Neural progenitor cell (in vitro differentiated cells): ENCODE results near the gene SIL1. TPM values are rescaled to one million over a fixed set of nuclear protein-coding genes. Genes with fewer than 3 reads are reported as not detected.

Experiments used
- DNase-seq: peaks from one replicate; pipeline ENCODE4 v3.0.0-alpha.2; 2016; ENCODE audit warnings: low spot score
- H2AFZ ChIP-seq: fragments of 200-600 bp; sonication (generic); replicated peaks from 2 replicates; pipeline ENCODE4 v1.6.1; 2016; ENCODE audit warnings: antibody characterized with exemption
- H3F3A ChIP-seq: fragments of 200-600 bp; sonication (generic); 2 replicates; pipeline ENCODE4 v1.6.1; 2016; ENCODE audit warnings: antibody characterized with exemption, low read depth
- H3K27ac ChIP-seq: fragments of 200-600 bp; sonication (generic); 2 replicates; pipeline ENCODE4 v1.5.1; 2016; ENCODE audit warnings: mild to moderate bottlenecking
- H3K27me3 ChIP-seq: fragments of 200-600 bp; sonication (generic); 2 replicates; pipeline ENCODE4 v1.6.1; 2016; ENCODE audit warnings: mild to moderate bottlenecking, moderate library complexity
- H3K36me3 ChIP-seq: fragments of 200-600 bp; sonication (generic); 2 replicates; pipeline ENCODE4 v1.5.1; 2016
- H3K4me1 ChIP-seq: fragments of 200-600 bp; sonication (generic); 2 replicates; pipeline ENCODE4 v1.6.1; 2016; ENCODE audit warnings: mixed run types
- H3K4me2 ChIP-seq: fragments of 200-600 bp; sonication (generic); 2 replicates; pipeline ENCODE4 v1.6.1; 2016
- H3K4me3 ChIP-seq: fragments of 200-600 bp; sonication (generic); 2 replicates; pipeline ENCODE4 v1.5.1; 2016
- H3K79me2 ChIP-seq: fragments of 200-600 bp; sonication (generic); 2 replicates; pipeline ENCODE4 v1.6.1; 2016; ENCODE audit warnings: low read depth
- H3K9ac ChIP-seq: fragments of 200-600 bp; sonication (generic); 2 replicates; pipeline ENCODE4 v1.6.1; 2016
- H3K9me3 ChIP-seq: fragments of 200-600 bp; sonication (generic); 2 replicates; pipeline ENCODE4 v1.5.1; 2016; ENCODE audit warnings: low read depth
- H4K20me1 ChIP-seq: fragments of 200-600 bp; sonication (generic); 2 replicates; pipeline ENCODE4 v1.6.1; 2016; ENCODE audit warnings: low read depth
- H3K27ac Mint-ChIP-seq: 3 replicates; pipeline ENCODE4 v1.8.0; 2021; ENCODE audit warnings: mixed read lengths
- H3K27me3 Mint-ChIP-seq: 2 replicates; pipeline ENCODE4 v1.8.0; 2022; ENCODE audit warnings: low read depth, mild to moderate bottlenecking, inconsistent platforms, moderate library complexity, mixed read lengths; ENCODE audit not compliant: insufficient read depth
- H3K36me3 Mint-ChIP-seq: 3 replicates; pipeline ENCODE4 v1.8.0; 2021; ENCODE audit warnings: mixed read lengths
- H3K4me1 Mint-ChIP-seq: 3 replicates; pipeline ENCODE4 v1.8.0; 2021; ENCODE audit warnings: mixed read lengths
- H3K4me3 Mint-ChIP-seq: 3 replicates; pipeline ENCODE4 v1.8.0; 2021; ENCODE audit warnings: mild to moderate bottlenecking, moderate library complexity, mixed read lengths
- H3K9me3 Mint-ChIP-seq: 3 replicates; pipeline ENCODE4 v1.8.0; 2020; ENCODE audit warnings: mixed read lengths
- EZH2 ChIP-seq: fragments of 200-600 bp; sonication (generic); IDR thresholded peaks from 2 replicates; pipeline ENCODE4 v1.6.1; 2017; ENCODE audit warnings: antibody characterized with exemption, mild to moderate bottlenecking, moderate library complexity
- EZH2phosphoT487 ChIP-seq: fragments of 200-600 bp; sonication (generic); IDR thresholded peaks from 2 replicates; pipeline ENCODE4 v1.6.1; 2017; ENCODE audit warnings: antibody characterized with exemption
- total RNA-seq: library from RNA; depleted of rRNA; stranded (reverse); fragments of >200 nt; gene quantifications from 2 replicates; pipeline ENCODE4 v1.2.3, GENCODE V29; 2015; ENCODE audit warnings: low replicate concordance
- TF ChIP-seq, protein P1 (sequence below): fragments of 200-600 bp; sonication (generic); IDR thresholded peaks from 2 replicates; pipeline ENCODE4 v1.5.1; 2017; ENCODE audit warnings: antibody characterized with exemption, mild to moderate bottlenecking

SIL1 gene
- total RNA-seq, 1 donor from 2014 or later: 5.5 TPM

DNA sequence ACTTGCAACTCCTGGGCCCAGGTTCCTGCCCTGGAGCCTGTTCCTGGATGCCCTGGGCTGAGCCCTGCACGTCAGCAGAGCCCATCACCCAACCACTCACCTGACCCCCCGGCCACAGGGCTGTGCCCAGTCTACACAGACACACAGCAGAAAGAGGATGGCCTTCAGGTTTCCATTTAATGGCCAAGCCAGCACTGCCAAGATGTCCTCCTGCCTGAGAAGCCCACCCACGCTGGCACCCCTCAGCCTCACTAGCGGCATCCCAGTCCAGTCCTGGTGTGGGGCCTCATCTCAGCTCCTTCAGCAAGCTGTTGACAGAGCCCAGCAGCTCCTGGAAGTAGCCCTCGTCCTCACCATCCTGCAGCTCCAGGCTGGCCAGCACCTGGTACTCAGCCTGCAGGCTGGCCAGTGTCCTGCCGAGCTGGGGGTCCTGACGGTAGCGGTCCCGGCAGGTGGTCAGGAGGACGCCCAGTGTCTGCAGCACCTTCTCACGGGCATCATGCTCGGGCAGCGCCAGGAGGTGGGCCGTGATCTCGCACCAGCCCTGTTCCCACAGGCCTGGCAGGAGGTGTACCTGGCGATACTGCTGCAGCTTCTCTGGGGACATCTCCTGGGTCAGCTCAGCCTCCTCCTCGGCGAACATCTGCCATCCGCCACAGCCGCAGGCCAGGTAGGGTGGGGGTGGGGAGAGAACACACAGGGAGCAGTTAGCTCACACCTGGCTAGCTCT is 251.2 kb downstream of the SIL1 start:
- Histone ChIP-seq H3K9me3 (no peaks in the 10 kb centered on the region), H3K4me1 (peaks cover 58% of the 10 kb centered on the region), H3K27ac (no peak overlapping the region), H3K4me3 (no peak overlapping the region), H3K4me2 (no peak overlapping the region), H4K20me1 (peaks cover 4% of the 10 kb centered on the region), H3K79me2 (no peaks in the 10 kb centered on the region), H3K27me3 (no peaks in the 10 kb centered on the region), H2AFZ (no peak overlapping the region), H3K9ac (no peak overlapping the region), H3F3A (peaks cover 17% of the 10 kb centered on the region), H3K36me3 (no peaks in the 10 kb centered on the region)
- TF ChIP-seq EZH2 (no peak), EZH2phosphoT487 (no peak)
- TF ChIP-seq, protein P1, sequence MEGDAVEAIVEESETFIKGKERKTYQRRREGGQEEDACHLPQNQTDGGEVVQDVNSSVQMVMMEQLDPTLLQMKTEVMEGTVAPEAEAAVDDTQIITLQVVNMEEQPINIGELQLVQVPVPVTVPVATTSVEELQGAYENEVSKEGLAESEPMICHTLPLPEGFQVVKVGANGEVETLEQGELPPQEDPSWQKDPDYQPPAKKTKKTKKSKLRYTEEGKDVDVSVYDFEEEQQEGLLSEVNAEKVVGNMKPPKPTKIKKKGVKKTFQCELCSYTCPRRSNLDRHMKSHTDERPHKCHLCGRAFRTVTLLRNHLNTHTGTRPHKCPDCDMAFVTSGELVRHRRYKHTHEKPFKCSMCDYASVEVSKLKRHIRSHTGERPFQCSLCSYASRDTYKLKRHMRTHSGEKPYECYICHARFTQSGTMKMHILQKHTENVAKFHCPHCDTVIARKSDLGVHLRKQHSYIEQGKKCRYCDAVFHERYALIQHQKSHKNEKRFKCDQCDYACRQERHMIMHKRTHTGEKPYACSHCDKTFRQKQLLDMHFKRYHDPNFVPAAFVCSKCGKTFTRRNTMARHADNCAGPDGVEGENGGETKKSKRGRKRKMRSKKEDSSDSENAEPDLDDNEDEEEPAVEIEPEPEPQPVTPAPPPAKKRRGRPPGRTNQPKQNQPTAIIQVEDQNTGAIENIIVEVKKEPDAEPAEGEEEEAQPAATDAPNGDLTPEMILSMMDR: no peak
- Mint-ChIP-seq H3K4me3 (no peak overlapping the region), H3K4me1 (peaks cover 72% of the 10 kb centered on the region), H3K9me3 (no peaks in the 10 kb centered on the region), H3K27ac (peak overlapping the region; percentile 76), H3K27me3 (peaks cover 17% of the 10 kb centered on the region), H3K36me3 (no peaks in the 10 kb centered on the region)
- DNase-seq: no peak

DNA sequence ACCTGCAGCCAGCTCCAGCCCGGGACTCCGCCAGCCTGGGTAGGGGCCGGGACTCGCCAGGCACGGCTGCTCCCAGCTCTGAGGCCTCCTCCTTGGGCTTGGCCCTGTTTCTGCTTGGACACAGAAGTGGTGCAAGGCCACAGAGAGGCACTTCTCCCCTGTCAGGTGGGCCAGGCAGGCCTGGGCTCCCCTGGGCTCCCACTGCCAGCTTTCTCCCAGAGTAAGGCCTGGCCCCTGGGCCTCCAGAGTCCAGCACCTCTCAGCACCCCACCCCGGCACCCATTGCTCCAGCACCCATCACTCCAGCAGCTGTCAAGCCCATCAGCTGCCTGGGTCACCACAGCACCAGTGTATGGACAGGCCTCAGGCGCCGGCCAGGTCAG is 251.9 kb downstream of the SIL1 start:
- Histone ChIP-seq H3K4me1 (peaks cover 58% of the 10 kb centered on the region), H3K27ac (peak overlapping the region; percentile 79), H3K36me3 (no peaks in the 10 kb centered on the region), H3K79me2 (no peaks in the 10 kb centered on the region), H2AFZ (no peak overlapping the region), H3K27me3 (no peaks in the 10 kb centered on the region), H3F3A (peaks cover 17% of the 10 kb centered on the region), H3K9ac (no peak overlapping the region), H4K20me1 (peaks cover 4% of the 10 kb centered on the region), H3K9me3 (no peaks in the 10 kb centered on the region), H3K4me2 (peak overlapping the region; percentile 63), H3K4me3 (no peak overlapping the region)
- Mint-ChIP-seq H3K9me3 (no peaks in the 10 kb centered on the region), H3K36me3 (no peaks in the 10 kb centered on the region), H3K27ac (peak overlapping the region; percentile 53), H3K4me3 (no peak overlapping the region), H3K27me3 (peaks cover 17% of the 10 kb centered on the region), H3K4me1 (peaks cover 71% of the 10 kb centered on the region)
- TF ChIP-seq, protein P1: no peak
- TF ChIP-seq EZH2phosphoT487: no peak
- no peak for TF ChIP-seq EZH2
- DNase-seq: no peak

DNA sequence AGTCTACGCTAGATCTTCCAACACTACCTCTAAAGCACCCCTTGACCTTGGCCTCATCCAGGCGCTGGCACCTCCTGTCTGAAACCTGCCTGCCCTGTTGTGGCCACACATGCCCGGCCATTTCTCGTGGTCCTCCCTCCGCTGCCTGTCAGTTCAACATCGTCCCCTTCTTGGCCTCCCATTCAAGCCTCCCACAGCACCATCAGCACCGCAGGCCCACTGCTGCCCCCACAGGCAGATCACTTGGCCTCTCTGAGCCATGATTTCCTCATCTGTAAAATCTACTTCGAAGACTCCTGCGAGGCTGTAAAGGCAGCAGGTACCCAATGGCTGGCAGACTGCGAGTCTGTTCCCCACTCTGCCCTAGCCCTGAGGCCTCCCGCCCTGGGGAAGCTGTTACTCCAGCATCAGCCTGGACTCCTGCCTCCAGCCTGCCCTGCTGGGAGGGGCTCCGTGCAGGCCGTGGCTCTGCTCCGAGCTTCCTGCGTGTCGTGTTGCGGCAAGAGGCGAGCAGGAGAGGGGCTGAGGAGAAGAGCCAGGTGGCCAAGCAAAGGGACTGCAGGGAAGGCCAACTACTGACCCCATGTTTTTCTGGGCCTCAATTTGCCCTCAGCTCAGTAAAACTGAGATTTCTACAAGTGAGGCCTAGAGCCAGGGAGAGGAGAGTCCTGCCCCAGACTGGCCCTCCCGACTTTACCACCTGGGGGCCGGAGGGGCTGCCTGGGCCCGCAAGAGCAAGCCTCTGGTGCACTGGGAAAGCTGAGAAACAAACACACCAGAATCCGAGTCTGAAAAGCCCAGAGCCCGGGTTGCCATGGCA is 252.5 kb downstream of the SIL1 start:
- peak overlapping the region; percentile 79 for H3K27ac ChIP-seq
- H3K27me3 ChIP-seq: no peaks in the 10 kb centered on the region
- DNase-seq: peak; percentile 95
- H3K4me1 ChIP-seq: peaks cover 58% of the 10 kb centered on the region
- H3K9me3 ChIP-seq: no peaks in the 10 kb centered on the region
- no peaks in the 10 kb centered on the region for H3K9me3 Mint-ChIP-seq
- TF ChIP-seq, protein P1: peak; percentile 28
- no peak for TF ChIP-seq EZH2phosphoT487
- peaks cover 6% of the 10 kb centered on the region for H3K36me3 Mint-ChIP-seq
- peaks cover 16% of the 10 kb centered on the region for H3K27me3 Mint-ChIP-seq
- H3K4me3 Mint-ChIP-seq: no peak overlapping the region
- peaks cover 67% of the 10 kb centered on the region for H3K4me1 Mint-ChIP-seq
- H3K36me3 ChIP-seq: no peaks in the 10 kb centered on the region
- peak overlapping the region; percentile 87 for H2AFZ ChIP-seq
- no peak overlapping the region for H3K9ac ChIP-seq
- no peaks in the 10 kb centered on the region for H3K79me2 ChIP-seq
- H3K27ac Mint-ChIP-seq: peak overlapping the region; percentile 84
- peak overlapping the region; percentile 4 for H3K4me3 ChIP-seq
- H3K4me2 ChIP-seq: peak overlapping the region; percentile 63
- H3F3A ChIP-seq: peaks cover 17% of the 10 kb centered on the region
- peaks cover 4% of the 10 kb centered on the region for H4K20me1 ChIP-seq
